ENCODE data around the gene MRLN. TPM values are rescaled to one million over a fixed set of nuclear protein-coding genes. Genes with fewer than 3 reads are reported as not detected.
"Not testable (repeated sequence)": the region's sequence is repeated elsewhere in the genome, so short reads cannot be mapped to it uniquely, and the experiment has no call there.

Gene MRLN
- total and polyA plus RNA-seq, 2 experiments from 2014 or later: not detected

DNA sequence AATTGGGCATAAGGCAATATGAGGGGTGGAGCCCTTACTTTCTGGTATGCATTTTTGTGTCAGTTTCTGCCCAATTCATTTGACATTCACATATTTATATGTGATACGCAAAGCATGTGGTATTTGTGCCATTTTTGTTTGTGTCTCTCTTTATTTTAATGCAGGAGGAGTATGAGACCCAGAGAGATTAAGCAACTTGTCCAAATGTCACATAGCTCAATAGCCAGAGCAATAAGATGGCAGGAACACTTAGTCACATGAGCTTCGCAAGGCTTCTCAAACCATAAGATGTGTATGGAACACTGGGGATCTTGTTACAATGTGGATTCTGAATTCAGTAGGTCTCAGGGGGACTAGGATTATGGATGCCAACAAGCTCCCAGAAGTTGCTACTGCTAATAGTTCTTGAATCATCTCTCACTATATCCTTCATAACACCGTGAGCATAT, 19.2 kb downstream of the MRLN start:
- H3K4me3 ChIP-seq: no peak overlapping the region
- H3K27me3 ChIP-seq: no peaks in the 10 kb centered on the region
- H2AFZ ChIP-seq: no peak overlapping the region
- DNase-seq (ENCODE audit: low spot score): no peak
- no peaks in the 10 kb centered on the region for H3K79me2 ChIP-seq
- H3K36me3 ChIP-seq (replicated peaks; ENCODE audit: insufficient read depth, low read depth): no peaks in the 10 kb centered on the region
- no peaks in the 10 kb centered on the region for H3K4me1 ChIP-seq (ENCODE audit: insufficient read depth)
- TF ChIP-seq EZH2phosphoT487 (IDR thresholded peaks at IDR 0.05; ENCODE audit: low read depth, severe bottlenecking, unreplicated experiment) (no peak), EZH2 (IDR thresholded peaks at IDR 0.05; ENCODE audit: borderline replicate concordance) (no peak)
- TF ChIP-seq, protein P1, sequence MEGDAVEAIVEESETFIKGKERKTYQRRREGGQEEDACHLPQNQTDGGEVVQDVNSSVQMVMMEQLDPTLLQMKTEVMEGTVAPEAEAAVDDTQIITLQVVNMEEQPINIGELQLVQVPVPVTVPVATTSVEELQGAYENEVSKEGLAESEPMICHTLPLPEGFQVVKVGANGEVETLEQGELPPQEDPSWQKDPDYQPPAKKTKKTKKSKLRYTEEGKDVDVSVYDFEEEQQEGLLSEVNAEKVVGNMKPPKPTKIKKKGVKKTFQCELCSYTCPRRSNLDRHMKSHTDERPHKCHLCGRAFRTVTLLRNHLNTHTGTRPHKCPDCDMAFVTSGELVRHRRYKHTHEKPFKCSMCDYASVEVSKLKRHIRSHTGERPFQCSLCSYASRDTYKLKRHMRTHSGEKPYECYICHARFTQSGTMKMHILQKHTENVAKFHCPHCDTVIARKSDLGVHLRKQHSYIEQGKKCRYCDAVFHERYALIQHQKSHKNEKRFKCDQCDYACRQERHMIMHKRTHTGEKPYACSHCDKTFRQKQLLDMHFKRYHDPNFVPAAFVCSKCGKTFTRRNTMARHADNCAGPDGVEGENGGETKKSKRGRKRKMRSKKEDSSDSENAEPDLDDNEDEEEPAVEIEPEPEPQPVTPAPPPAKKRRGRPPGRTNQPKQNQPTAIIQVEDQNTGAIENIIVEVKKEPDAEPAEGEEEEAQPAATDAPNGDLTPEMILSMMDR (IDR thresholded peaks at IDR 0.05; ENCODE audit: poor library complexity): no peak
- H3K9me3 ChIP-seq (ENCODE audit: low read depth): no peaks in the 10 kb centered on the region
- no peaks in the 10 kb centered on the region for H3K9me2 ChIP-seq (replicated peaks; ENCODE audit: insufficient read depth)
- H3K27ac ChIP-seq: no peak overlapping the region
- no peaks in the 10 kb centered on the region for H4K20me1 ChIP-seq (ENCODE audit: insufficient read depth, poor library complexity, severe bottlenecking)
- no peak overlapping the region for H3K4me2 ChIP-seq
- 99% methylated on average over 3 of the region's 3 CpGs for WGBS (ENCODE audit: low lambda C conversion rate, missing lambda C conversion rate)

DNA sequence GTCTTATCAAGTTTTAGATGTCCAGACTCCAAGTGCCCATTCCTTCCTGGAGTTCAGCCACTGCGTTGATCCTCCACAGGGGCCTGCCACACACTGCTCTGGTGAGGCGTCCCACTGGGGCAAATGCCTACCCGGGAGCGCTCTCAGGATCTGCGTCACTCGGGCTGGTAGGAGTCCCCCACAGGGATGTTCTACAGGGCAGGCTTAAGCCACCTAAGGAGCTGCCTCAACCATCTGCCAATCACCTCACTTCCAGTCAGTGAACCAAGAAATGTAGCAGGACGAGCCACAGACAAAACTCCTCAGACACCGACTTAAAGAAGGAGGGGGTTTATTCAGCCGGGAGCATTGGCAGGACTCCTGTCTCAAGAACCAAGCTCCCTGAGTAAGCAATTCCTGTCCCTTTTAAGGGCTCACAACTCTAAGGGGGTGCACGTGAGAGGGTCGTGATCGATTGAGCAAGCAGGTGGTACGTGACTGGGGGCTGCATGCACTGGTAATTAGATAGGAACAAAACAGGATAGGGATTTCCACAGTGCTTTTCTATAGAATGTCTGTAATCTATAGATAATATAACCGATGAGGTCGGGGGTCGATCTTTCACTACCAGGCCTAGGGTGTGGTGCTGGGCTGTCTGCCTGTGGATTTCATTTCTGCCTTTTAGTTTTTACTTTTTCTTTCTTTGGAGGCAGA, 19.8 kb downstream of the MRLN start:
- H3K27ac ChIP-seq; H3K9me2 ChIP-seq (replicated peaks; ENCODE audit: insufficient read depth); H3K4me3 ChIP-seq; H3K79me2 ChIP-seq; H2AFZ ChIP-seq; H3K9me3 ChIP-seq (ENCODE audit: low read depth); H3K4me2 ChIP-seq; H3K27me3 ChIP-seq; DNase-seq (ENCODE audit: low spot score); H3K4me1 ChIP-seq (ENCODE audit: insufficient read depth); H4K20me1 ChIP-seq (ENCODE audit: insufficient read depth, poor library complexity, severe bottlenecking); H3K36me3 ChIP-seq (replicated peaks; ENCODE audit: insufficient read depth, low read depth): not testable (repeated sequence)
- 93% methylated on average over 16 of the region's 16 CpGs for WGBS (ENCODE audit: low lambda C conversion rate, missing lambda C conversion rate)

DNA sequence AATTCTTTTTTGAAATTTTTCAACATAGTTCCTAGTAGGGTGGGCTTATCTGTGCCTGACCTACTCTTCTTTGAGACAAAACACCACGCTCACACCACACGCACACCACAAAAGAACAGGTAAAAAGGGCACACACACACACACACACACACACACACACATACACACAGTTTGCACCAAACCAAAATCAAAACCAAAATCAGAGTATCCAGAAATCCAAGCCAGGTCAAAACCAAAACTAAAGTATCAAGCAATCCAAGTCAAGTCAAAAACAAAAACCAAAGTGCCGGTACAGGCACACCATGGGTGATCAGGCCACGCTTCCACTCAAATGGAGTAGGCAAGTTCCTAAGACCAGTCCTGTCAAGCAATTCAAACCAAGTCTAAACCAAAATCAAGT, 20.4 kb downstream of the MRLN start:
- WGBS (ENCODE audit: low lambda C conversion rate, missing lambda C conversion rate): 86% methylated on average over 4 of the region's 4 CpGs
- H3K36me3 ChIP-seq (replicated peaks; ENCODE audit: insufficient read depth, low read depth); H3K9me3 ChIP-seq (ENCODE audit: low read depth): not testable (repeated sequence)

GRCh38 chr10:59729167-59729566, 24.1 kb downstream of the MRLN start:
- H3K4me3 ChIP-seq; H2AFZ ChIP-seq; H3K9me2 ChIP-seq (replicated peaks; ENCODE audit: insufficient read depth); H3K9me3 ChIP-seq (ENCODE audit: low read depth); H4K20me1 ChIP-seq (ENCODE audit: insufficient read depth, poor library complexity, severe bottlenecking); H3K36me3 ChIP-seq (replicated peaks; ENCODE audit: insufficient read depth, low read depth); H3K27ac ChIP-seq; DNase-seq (ENCODE audit: low spot score); H3K4me1 ChIP-seq (ENCODE audit: insufficient read depth); H3K79me2 ChIP-seq; H3K4me2 ChIP-seq; H3K27me3 ChIP-seq: not testable (repeated sequence)
- WGBS (ENCODE audit: low lambda C conversion rate, missing lambda C conversion rate): 81% methylated on average over 4 of the region's 4 CpGs

More for the DNA sequence above, 20.4 kb downstream of the MRLN start:
- not testable (repeated sequence) for H3K4me3 ChIP-seq; H3K79me2 ChIP-seq; H3K4me1 ChIP-seq (ENCODE audit: insufficient read depth); DNase-seq (ENCODE audit: low spot score); H3K27me3 ChIP-seq; H3K9me2 ChIP-seq (replicated peaks; ENCODE audit: insufficient read depth); H3K27ac ChIP-seq; H3K4me2 ChIP-seq; H2AFZ ChIP-seq; H4K20me1 ChIP-seq (ENCODE audit: insufficient read depth, poor library complexity, severe bottlenecking)

DNA sequence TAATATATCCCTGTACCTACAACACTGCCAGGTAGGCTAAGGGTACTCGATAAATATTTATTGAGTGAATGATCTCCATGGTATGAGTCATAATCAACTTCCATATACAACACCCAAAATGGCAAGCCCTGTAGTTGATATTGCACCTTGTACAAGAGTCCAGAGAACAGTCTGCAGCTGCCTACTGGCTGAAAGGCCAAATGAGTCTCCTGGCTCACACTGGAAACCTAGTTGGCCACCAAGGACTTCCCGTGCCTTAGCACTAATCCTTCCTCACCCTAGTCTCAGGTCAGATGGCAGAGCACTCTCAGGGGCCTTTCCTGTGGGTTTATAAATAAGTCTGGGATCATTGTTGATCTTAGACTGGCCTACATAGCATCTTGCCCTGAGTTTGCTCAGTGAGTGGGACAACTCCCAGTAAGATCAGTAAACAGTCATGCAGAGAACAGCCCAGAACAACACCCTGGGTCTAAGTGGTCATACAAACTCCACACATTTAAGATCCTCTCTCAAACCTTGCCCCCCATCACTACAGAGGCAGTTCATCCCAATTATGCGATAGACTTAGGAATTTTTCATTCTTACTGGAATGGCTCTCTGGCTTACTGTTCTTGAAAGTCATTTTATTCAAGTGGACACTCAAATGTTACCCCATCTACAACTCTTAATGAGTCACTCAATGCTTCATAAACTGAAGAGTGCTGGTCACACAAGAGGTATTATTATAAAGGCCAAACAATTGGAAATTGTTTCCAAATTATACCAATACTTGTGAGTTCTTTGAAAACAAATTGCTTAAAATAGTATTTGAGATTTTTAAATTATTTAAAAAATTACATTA, 28.9 kb downstream of the MRLN start:
- DNase-seq (ENCODE audit: low spot score): no peak
- H3K9me3 ChIP-seq (ENCODE audit: low read depth): no peaks in the 10 kb centered on the region
- H3K79me2 ChIP-seq: no peaks in the 10 kb centered on the region
- no peak overlapping the region for H3K4me2 ChIP-seq
- no peak overlapping the region for H3K27ac ChIP-seq
- no peak overlapping the region for H2AFZ ChIP-seq
- no peak overlapping the region for H3K4me3 ChIP-seq
- 87% methylated on average over 3 of the region's 3 CpGs for WGBS (ENCODE audit: low lambda C conversion rate, missing lambda C conversion rate)
- no peaks in the 10 kb centered on the region for H4K20me1 ChIP-seq (ENCODE audit: insufficient read depth, poor library complexity, severe bottlenecking)
- H3K4me1 ChIP-seq (ENCODE audit: insufficient read depth): no peaks in the 10 kb centered on the region
- H3K27me3 ChIP-seq: no peaks in the 10 kb centered on the region
- no peaks in the 10 kb centered on the region for H3K9me2 ChIP-seq (replicated peaks; ENCODE audit: insufficient read depth)
- no peaks in the 10 kb centered on the region for H3K36me3 ChIP-seq (replicated peaks; ENCODE audit: insufficient read depth, low read depth)
- TF ChIP-seq EZH2phosphoT487 (IDR thresholded peaks at IDR 0.05; ENCODE audit: low read depth, severe bottlenecking, unreplicated experiment) (no peak), EZH2 (IDR thresholded peaks at IDR 0.05; ENCODE audit: borderline replicate concordance) (no peak)
- TF ChIP-seq, protein P1 (IDR thresholded peaks at IDR 0.05; ENCODE audit: poor library complexity): no peak

All from hepatocyte (in vitro differentiated cells).